Adrenal gland (tissue), 12 donors: ENCODE measurements around the gene KAZN. TPM values are rescaled to one million over a fixed set of nuclear protein-coding genes. Genes with fewer than 3 reads are reported as not detected.

ENCODE experiments used
- DNase-seq, 7 donors: peaks; one replicate each; pipeline ENCODE4 v3.0.0-alpha.2; 2019 to 2020
- H3K27ac ChIP-seq, 5 donors: fragments of 200-600 bp; sonication (generic) in 4 of 5; 1 replicate in 3 of 5; 2 replicates in 2 of 5; pipeline versions ENCODE4 v1.5.1 to v1.8.0; 2016 to 2020; ENCODE audit warnings: mild to moderate bottlenecking in 1 of 5
- H3K27me3 ChIP-seq: fragments of 200-600 bp; 2 replicates; pipeline ENCODE4 v1.8.0; 2021
- H3K36me3 ChIP-seq, 2 donors: fragments of 200-600 bp; replicated peaks in 1 of 2; 1 replicate in 1 of 2; 2 replicates in 1 of 2; pipeline versions ENCODE4 v1.5.1 to v1.8.0; 2018 to 2022
- H3K4me1 ChIP-seq, 2 donors: fragments of 200-600 bp; replicated peaks in 1 of 2; 1 replicate in 1 of 2; 2 replicates in 1 of 2; pipeline versions ENCODE4 v1.5.1 to v1.8.0; 2018 to 2021
- H3K4me3 ChIP-seq, 4 donors: fragments of 200-600 bp; sonication (generic) in 3 of 4; one replicate each; pipeline ENCODE4 v1.5.1; 2016 to 2018
- H3K9me3 ChIP-seq, 3 donors: fragments of 200-600 bp; sonication (generic) in 1 of 3; replicated peaks in 1 of 3; 1 replicate in 2 of 3; 2 replicates in 1 of 3; pipeline versions ENCODE4 v1.5.1 to v1.8.0; 2016 to 2021
- POLR2A ChIP-seq, 2 donors: fragments of 450-650 bp; IDR thresholded peaks; one replicate each; pipeline ENCODE4 v1.6.1; 2017; ENCODE audit warnings: antibody characterized with exemption in 2 of 2, mild to moderate bottlenecking in 2 of 2, moderate library complexity in 1 of 2
- WGBS, 4 donors: extraction: QIAGEN DNeasy Blood & Tissue Kit in 2 of 4; methylation state at CpG; one replicate each; pipeline versions ENCODE4 v1.1.5 to v1.1.7; 2013 to 2017; 5-methylcytosine and 5-hydroxymethylcytosine counted together
- intact Hi-C, 2 donors: fragments of 100-400 bp; cut with DNase I; formaldehyde crosslinking; loops; one replicate each; pipeline versions ENCODE4 v1.14.1 to v1.15.0; 2022 to 2023
- polyA plus RNA-seq, 3 donors: library from polyadenylated mRNA; stranded (reverse); fragments of 200-250 nt in 2 of 3; fragments of 350-450 nt in 1 of 3; fragmentation: Illumina TruSeq in 1 of 3; extraction: RNeasy Lipid Tissue Mini Kit (QIAGEN cat#74804) in 1 of 3; gene quantifications; one replicate each; pipeline ENCODE4 v1.2.3, GENCODE V29; 2013 to 2014
- total RNA-seq, 9 donors: library from RNA; depleted of rRNA in 4 of 9; stranded (reverse); fragments of >200 nt in 4 of 9; fragments of 120-200 nt in 1 of 9; fragmentation: NEBNext Ultra II Directional in 1 of 9; extraction: Animal tissue kit (Norgen Biotek cat#: 25700) in 1 of 9; gene quantifications; one replicate each; pipeline versions ENCODE4 v1.1.0 to v1.2.4, GENCODE V29; 2013 to 2023
- TF ChIP-seq, protein P1 (sequence below), 6 experiments: fragments of 450-650 bp in 4 of 6; fragments of 200-600 bp in 2 of 6; sonication (generic) in 1 of 6; IDR thresholded peaks; 1 replicate in 5 of 6; 2 replicates in 1 of 6; pipeline versions ENCODE4 v1.5.1 to v1.8.0; 2016 to 2021; ENCODE audit warnings: antibody characterized with exemption in 6 of 6, mild to moderate bottlenecking in 2 of 6, moderate library complexity in 1 of 6
- donor health status: healthy with polysubstance abuse.
- donor health status: Bipolar disorder and iron deficiency.
- donor health status: DM: yes; HTN: yes; CAD: no.
- donor health status: DM: no; HTN: no; CAD: no.
- donor health status: DM: no; HTN: no; CAD: no.
- donor health status: DM: yes; HTN: yes; CAD: no.

KAZN gene
- total and polyA plus RNA-seq, 12 donors = 5.9 to 63.4 (median 29.5) TPM

DNA sequence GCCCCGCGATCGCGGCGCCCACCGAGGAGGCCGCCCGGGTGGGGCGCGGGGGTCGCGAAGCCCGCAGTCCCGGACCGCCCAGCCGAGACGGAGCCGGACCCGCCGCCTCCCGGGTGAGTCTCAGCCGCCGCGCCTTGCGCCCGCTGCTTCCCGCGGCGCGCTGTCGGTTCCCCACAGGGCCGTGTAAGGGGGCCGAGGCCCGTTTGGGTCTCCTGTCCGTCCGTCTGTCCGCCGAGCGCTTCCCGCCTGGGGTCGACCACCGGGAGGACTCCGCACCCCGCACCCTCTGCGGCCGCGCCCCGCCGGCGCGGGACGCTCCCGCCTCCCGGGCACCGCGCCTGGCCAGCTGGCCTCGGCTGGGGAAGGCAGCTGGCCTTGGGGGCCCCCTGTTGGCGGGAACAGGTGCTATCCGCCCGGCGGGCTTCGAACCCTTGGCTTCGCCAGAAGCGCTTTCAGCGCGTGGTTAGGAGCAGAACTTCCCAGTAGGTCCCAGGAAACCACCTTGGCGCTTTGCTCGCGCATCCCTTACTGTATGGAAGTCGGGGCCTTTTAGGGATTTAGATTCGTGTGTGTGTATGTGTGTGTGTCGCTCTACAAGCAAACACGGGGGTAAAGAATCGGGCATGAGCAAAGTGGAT, 555.5 kb downstream of the KAZN start:
- peak overlapping the region; percentile 27 to 86 (median 64) for H3K4me3 ChIP-seq
- DNase-seq = peak; percentile 68 to 82 (median 75)
- H3K27me3 ChIP-seq = no peaks in the 10 kb centered on the region
- peak overlapping the region; percentile 47 to 99 (median 91) for H3K27ac ChIP-seq
- peaks cover 13 to 60% of the 10 kb centered on the region in 2 donors for H3K4me1 ChIP-seq
- H3K36me3 ChIP-seq = no peaks in the 10 kb centered on the region
- no peaks in the 10 kb centered on the region for H3K9me3 ChIP-seq
- WGBS, 4 donors = 0 to 2% (median 0%) methylated on average over 8 to 74 of the region's 74 CpGs
- TF ChIP-seq, protein P1, sequence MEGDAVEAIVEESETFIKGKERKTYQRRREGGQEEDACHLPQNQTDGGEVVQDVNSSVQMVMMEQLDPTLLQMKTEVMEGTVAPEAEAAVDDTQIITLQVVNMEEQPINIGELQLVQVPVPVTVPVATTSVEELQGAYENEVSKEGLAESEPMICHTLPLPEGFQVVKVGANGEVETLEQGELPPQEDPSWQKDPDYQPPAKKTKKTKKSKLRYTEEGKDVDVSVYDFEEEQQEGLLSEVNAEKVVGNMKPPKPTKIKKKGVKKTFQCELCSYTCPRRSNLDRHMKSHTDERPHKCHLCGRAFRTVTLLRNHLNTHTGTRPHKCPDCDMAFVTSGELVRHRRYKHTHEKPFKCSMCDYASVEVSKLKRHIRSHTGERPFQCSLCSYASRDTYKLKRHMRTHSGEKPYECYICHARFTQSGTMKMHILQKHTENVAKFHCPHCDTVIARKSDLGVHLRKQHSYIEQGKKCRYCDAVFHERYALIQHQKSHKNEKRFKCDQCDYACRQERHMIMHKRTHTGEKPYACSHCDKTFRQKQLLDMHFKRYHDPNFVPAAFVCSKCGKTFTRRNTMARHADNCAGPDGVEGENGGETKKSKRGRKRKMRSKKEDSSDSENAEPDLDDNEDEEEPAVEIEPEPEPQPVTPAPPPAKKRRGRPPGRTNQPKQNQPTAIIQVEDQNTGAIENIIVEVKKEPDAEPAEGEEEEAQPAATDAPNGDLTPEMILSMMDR (IDR thresholded peaks at IDR 0.05) = peak; percentile 12 to 70 (median 63)
- TF ChIP-seq POLR2A (IDR thresholded peaks at IDR 0.05) = no peak
- intact Hi-C loops = loop anchor here (5.0 to 10.0 kb wide), 2 partner anchors 51 to 118 kb away; no protein-coding TSS in a partner anchor

DNA sequence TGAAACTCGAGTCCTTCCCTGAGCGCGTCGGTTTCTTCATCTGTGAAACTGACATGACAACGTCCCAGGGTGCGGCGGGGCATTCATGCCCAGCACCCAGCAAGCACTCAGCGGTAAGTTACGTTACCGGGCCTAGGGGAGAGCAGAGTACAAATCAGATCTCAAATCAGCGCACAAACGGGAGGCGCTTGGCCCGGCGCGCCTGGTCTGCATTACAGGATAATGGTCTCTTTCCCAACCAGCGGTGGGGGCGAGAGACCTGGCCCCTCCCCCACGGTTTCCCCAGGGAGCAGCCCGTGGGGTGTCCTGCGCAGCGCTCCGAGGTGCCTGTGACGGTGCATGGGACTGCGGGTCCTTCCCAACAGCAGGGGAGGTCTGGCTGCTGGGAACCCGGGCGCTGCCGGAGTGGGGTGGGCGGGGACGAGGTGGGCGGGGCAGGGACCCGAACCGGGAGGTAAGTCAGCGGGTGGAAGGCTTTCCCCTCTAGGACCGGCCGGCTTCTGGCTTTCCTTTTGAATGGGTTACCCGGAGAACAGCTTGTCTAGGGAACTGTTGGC, 556.1 kb downstream of the KAZN start:
- DNase-seq = peak; percentile 57 to 78 (median 64)
- Histone ChIP-seq H3K4me3 (peak overlapping the region in 3 of 4 donors; percentile 27 to 86 (median 72)), H3K9me3 (no peaks in the 10 kb centered on the region), H3K27me3 (no peaks in the 10 kb centered on the region), H3K36me3 (no peaks in the 10 kb centered on the region), H3K27ac (peak overlapping the region; percentile 47 to 99 (median 91)), H3K4me1 (peaks cover 19 to 61% of the 10 kb centered on the region in 2 donors)
- intact Hi-C loops = loop anchor here (5.0 to 10.0 kb wide), 3 partner anchors 43 to 118 kb away; no protein-coding TSS in a partner anchor
- WGBS, 4 donors = 0 to 7% (median 5%) methylated on average over 11 to 37 of the region's 37 CpGs
- peak in 1 of 2 donors; percentile 46 for TF ChIP-seq POLR2A (IDR thresholded peaks at IDR 0.05)
- TF ChIP-seq, protein P1 (IDR thresholded peaks at IDR 0.05) = peak in 1 of 6 experiments; percentile 11

DNA sequence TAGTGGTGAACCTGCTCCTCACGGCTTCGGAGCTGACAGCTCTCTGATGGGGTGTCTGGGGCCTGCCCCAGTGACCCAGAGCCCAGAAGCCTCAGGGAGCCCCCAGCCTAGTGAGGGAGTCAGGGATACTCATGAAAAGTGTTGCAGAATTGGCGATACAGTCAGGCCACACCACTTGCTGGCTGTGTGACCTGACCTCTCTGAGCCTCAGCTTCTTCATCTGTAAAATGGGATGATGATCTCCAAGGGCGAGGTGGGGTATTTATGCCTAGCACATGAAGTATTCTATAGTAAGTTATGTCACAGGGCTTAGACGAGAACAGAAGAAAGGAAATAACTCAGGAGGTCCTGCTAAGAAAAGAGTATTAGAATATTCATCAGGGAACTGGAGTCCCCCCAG, 556.7 kb downstream of the KAZN start:
- H3K9me3 ChIP-seq = no peaks in the 10 kb centered on the region
- H3K27me3 ChIP-seq = no peaks in the 10 kb centered on the region
- intact Hi-C loops = loop anchor here (5.0 to 10.0 kb wide), 3 partner anchors 42 to 117 kb away; no protein-coding TSS in a partner anchor
- H3K27ac ChIP-seq = peak overlapping the region in 3 of 5 donors; percentile 91 to 99 (median 96)
- peaks cover 25 to 67% of the 10 kb centered on the region in 2 donors for H3K4me1 ChIP-seq
- no peak for TF ChIP-seq POLR2A (IDR thresholded peaks at IDR 0.05)
- TF ChIP-seq, protein P1 (IDR thresholded peaks at IDR 0.05) = no peak
- H3K4me3 ChIP-seq = peak overlapping the region in 1 of 4 donors; percentile 86
- no peaks in the 10 kb centered on the region for H3K36me3 ChIP-seq
- WGBS, 4 donors = 77 to 91% (median 88%) methylated on average over 2 to 5 of the region's 5 CpGs
- no peak for DNase-seq
